Uterus (tissue), 4 donors: Measurements from ENCODE around the gene UXS1. TPM values are rescaled to one million over a fixed set of nuclear protein-coding genes. Genes with fewer than 3 reads are reported as not detected.

ENCODE experiments used
- DNase-seq, 2 donors: peaks; one replicate each; pipeline ENCODE4 v3.0.0-alpha.2; 2019 to 2020
- H3K27ac ChIP-seq, 2 donors: fragments of 200-600 bp; sonication (generic); 1 replicate in 1 of 2; 2 replicates in 1 of 2; pipeline ENCODE4 v1.5.1; 2016 to 2018
- H3K27me3 ChIP-seq, 2 donors: fragments of 200-600 bp; sonication (generic); one replicate each; pipeline ENCODE4 v1.5.1; 2018 to 2019; ENCODE audit warnings: control low read depth in 1 of 2
- H3K36me3 ChIP-seq, 2 donors: fragments of 200-600 bp; sonication (generic); one replicate each; pipeline ENCODE4 v1.5.1; 2019; ENCODE audit warnings: control low read depth in 1 of 2
- H3K4me1 ChIP-seq, 2 donors: fragments of 200-600 bp; sonication (generic); one replicate each; pipeline ENCODE4 v1.5.1; 2018 to 2019; ENCODE audit warnings: control low read depth in 1 of 2
- H3K4me3 ChIP-seq, 2 donors: fragments of 200-600 bp; sonication (generic); 1 replicate in 1 of 2; 2 replicates in 1 of 2; pipeline ENCODE4 v1.5.1; 2018 to 2019; ENCODE audit warnings: mild to moderate bottlenecking in 1 of 2
- H3K9me3 ChIP-seq, 2 donors: fragments of 200-600 bp; sonication (generic); one replicate each; pipeline ENCODE4 v1.5.1; 2019; ENCODE audit warnings: control low read depth in 1 of 2
- POLR2A ChIP-seq, 2 donors: fragments of 450-650 bp; IDR thresholded peaks; one replicate each; pipeline ENCODE4 v1.6.1; 2016; ENCODE audit warnings: antibody characterized with exemption in 2 of 2, mild to moderate bottlenecking in 1 of 2, moderate library complexity in 1 of 2
- intact Hi-C: fragments of 100-400 bp; cut with DNase I; formaldehyde crosslinking; loops from one replicate; pipeline ENCODE4 v1.15.1; 2023; ENCODE audit warnings: low total_unique reads
- total RNA-seq, 4 donors: library from RNA; depleted of rRNA in 3 of 4; stranded (reverse); fragments of >200 nt in 3 of 4; gene quantifications; one replicate each; pipeline versions ENCODE4 v1.1.0 to v1.2.4, GENCODE V29; 2014 to 2023
- TF ChIP-seq, protein P1 (sequence below), 4 experiments: fragments of 200-600 bp in 2 of 4; fragments of 450-650 bp in 2 of 4; sonication (generic) in 2 of 4; IDR thresholded peaks; one replicate each; pipeline ENCODE4 v1.5.1; 2016 to 2019; ENCODE audit warnings: antibody characterized with exemption in 4 of 4, mild to moderate bottlenecking in 2 of 4, moderate library complexity in 1 of 4
- donor health status: DM: yes; HTN: yes; CAD: no.

The UXS1 gene
- total RNA-seq, 4 donors from 2014 or later = 26.2 to 103 (median 74.8) TPM

DNA sequence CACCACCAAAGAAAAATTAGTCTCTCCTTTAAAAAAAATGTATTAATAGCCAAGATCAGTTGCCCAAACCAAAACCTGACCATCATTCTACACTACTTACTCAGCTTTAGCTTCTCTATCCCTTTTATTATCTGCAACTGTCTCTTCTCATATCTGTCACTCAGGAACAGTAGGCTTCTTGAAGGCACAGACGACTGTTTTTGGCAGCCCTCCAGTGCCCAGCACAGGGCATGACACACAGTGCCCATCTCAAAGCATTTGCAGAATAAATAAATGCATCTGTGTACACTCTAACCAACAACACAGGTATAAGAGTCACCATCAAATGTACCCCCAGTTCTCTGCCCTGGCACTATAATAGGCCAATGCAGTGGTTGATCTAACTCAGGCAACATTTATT lies 117.2 kb downstream of the UXS1 start:
- intact Hi-C loops = no loop called here
- H3K27me3 ChIP-seq = no peaks in the 10 kb centered on the region
- H3K9me3 ChIP-seq = no peaks in the 10 kb centered on the region
- no peak for DNase-seq
- H3K36me3 ChIP-seq = no peaks in the 10 kb centered on the region
- H3K4me3 ChIP-seq = no peak overlapping the region
- H3K4me1 ChIP-seq = no peaks in the 10 kb centered on the region
- TF ChIP-seq, protein P1, sequence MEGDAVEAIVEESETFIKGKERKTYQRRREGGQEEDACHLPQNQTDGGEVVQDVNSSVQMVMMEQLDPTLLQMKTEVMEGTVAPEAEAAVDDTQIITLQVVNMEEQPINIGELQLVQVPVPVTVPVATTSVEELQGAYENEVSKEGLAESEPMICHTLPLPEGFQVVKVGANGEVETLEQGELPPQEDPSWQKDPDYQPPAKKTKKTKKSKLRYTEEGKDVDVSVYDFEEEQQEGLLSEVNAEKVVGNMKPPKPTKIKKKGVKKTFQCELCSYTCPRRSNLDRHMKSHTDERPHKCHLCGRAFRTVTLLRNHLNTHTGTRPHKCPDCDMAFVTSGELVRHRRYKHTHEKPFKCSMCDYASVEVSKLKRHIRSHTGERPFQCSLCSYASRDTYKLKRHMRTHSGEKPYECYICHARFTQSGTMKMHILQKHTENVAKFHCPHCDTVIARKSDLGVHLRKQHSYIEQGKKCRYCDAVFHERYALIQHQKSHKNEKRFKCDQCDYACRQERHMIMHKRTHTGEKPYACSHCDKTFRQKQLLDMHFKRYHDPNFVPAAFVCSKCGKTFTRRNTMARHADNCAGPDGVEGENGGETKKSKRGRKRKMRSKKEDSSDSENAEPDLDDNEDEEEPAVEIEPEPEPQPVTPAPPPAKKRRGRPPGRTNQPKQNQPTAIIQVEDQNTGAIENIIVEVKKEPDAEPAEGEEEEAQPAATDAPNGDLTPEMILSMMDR (IDR thresholded peaks at IDR 0.05) = no peak
- no peak for TF ChIP-seq POLR2A (IDR thresholded peaks at IDR 0.05)
- H3K27ac ChIP-seq = no peak overlapping the region

DNA sequence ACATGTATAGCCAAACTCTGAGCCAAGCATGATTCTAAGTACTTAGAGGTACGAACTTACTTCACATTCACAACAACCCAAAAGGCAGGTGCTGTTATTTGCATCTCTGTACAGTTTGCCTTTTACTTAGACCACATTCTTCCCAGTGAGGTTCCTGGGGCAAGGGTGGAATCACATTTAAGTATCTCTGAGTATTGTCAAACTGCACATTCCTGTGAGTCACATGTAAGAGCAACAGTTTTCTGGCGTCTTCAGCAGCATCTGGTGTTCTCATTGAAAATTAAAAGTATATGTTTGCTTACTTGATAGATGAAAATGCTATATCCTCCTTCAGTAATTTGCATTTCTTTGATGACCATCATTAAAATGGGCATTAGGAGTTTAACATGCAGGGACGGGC lies 119.1 kb downstream of the UXS1 start:
- no peak overlapping the region for H3K27ac ChIP-seq
- H3K27me3 ChIP-seq = no peaks in the 10 kb centered on the region
- no peaks in the 10 kb centered on the region for H3K36me3 ChIP-seq
- no peaks in the 10 kb centered on the region for H3K4me1 ChIP-seq
- no peaks in the 10 kb centered on the region for H3K9me3 ChIP-seq
- no peak for TF ChIP-seq POLR2A (IDR thresholded peaks at IDR 0.05)
- TF ChIP-seq, protein P1 (IDR thresholded peaks at IDR 0.05) = no peak
- intact Hi-C loops = no loop called here
- H3K4me3 ChIP-seq = no peak overlapping the region
- no peak for DNase-seq

DNA sequence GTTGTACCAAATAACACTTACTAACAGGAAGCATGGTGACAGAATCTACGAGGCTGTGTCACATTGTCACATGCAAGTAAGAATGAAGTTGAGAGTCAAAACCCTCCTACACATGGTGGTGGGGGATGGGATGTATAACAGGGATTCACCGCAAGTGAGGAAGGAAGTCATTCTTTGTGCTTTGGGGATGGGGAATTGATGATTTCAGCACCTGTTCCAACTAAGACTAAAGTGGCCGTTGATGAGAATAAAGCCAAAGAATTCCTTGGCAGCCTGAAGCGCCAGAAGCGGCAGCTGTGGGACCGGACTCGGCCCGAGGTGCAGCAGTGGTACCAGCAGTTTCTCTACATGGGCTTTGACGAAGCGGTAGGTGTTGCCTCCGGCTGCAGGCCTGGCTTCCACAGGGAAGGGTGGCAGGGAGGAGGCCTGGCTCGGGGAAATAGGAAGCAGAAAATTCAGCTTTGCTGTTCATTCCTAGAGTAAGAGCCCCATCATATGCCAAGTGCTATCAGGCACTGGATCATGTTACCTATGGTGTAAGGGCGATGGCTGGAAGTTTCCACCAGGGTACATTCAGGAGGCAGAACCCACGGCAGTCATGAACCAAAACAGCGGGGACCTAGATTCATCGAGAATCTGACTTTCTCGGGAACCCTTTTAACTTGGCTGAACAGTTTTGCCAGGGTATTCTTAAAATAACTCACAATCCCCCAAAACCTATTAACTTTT lies 120.3 kb downstream of the UXS1 start:
- Histone ChIP-seq H3K36me3 (no peaks in the 10 kb centered on the region), H3K27ac (no peak overlapping the region), H3K4me3 (no peak overlapping the region), H3K4me1 (no peaks in the 10 kb centered on the region), H3K27me3 (no peaks in the 10 kb centered on the region), H3K9me3 (no peaks in the 10 kb centered on the region)
- no peak for DNase-seq
- TF ChIP-seq POLR2A (IDR thresholded peaks at IDR 0.05) = no peak
- TF ChIP-seq, protein P1 (IDR thresholded peaks at IDR 0.05) = no peak
- intact Hi-C loops = no loop called here

DNA sequence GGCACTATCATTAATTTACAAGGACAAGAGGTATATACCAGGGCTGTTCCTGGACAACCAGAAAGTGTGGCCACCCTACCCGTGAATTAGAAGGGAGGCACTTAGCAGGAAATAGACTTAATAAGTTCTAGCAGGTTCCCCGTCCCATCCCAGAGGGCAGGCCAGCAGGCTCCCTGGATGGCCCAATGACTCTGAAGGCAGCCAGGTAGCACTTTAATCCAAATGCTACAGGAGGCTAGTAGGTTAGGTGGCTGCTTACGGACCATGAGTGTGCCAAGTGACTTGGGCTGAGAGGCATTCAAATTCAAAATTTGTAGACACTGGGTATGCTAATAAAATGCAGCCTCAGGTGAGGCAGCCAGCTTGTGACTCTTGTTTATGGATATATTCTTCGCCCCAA lies 123.9 kb downstream of the UXS1 start:
- intact Hi-C loops = no loop called here
- Histone ChIP-seq H3K27ac (no peak overlapping the region), H3K4me1 (no peaks in the 10 kb centered on the region)

DNA sequence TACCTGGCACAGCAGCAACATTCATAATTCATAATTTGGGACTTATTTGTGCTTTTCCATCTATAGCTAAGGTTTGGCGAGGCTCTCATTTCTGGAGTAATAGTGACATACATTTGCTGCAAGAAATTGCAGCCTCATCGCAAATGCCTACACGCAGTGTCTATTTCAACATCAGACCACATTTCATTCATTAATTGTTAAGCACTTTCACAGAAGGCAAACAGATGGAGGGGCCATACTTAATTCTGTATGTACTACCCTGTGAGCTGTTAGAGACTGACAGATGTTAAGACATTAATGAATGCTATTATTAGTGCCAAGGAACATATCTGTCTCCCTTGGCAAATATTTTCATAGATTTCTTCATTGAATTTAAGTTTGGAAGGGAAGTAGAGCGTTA lies 125.7 kb downstream of the UXS1 start:
- Histone ChIP-seq H3K36me3 (no peaks in the 10 kb centered on the region), H3K27me3 (no peaks in the 10 kb centered on the region), H3K27ac (no peak overlapping the region), H3K4me1 (no peaks in the 10 kb centered on the region), H3K9me3 (no peaks in the 10 kb centered on the region), H3K4me3 (no peak overlapping the region)
- no peak for DNase-seq
- TF ChIP-seq, protein P1 (IDR thresholded peaks at IDR 0.05) = no peak
- no peak for TF ChIP-seq POLR2A (IDR thresholded peaks at IDR 0.05)
- intact Hi-C loops = no loop called here

More for the DNA sequence above, 123.9 kb downstream of the UXS1 start:
- DNase-seq = no peak
- TF ChIP-seq, protein P1 (IDR thresholded peaks at IDR 0.05) = no peak
- no peak for TF ChIP-seq POLR2A (IDR thresholded peaks at IDR 0.05)
- Histone ChIP-seq H3K36me3 (no peaks in the 10 kb centered on the region), H3K9me3 (no peaks in the 10 kb centered on the region), H3K4me3 (no peak overlapping the region), H3K27me3 (no peaks in the 10 kb centered on the region)
